Upper lobe of right lung (tissue), 1 donor: ENCODE results near the gene CRYAB. TPM values are rescaled to one million over a fixed set of nuclear protein-coding genes. Genes with fewer than 3 reads are reported as not detected.

ENCODE experiments used
- ATAC-seq: fragments of 200-7000 bp; cut with Tn5 transposase; one replicate; pipeline ENCODE4 v1.9.1; 2020; ENCODE audit warnings: mild to moderate bottlenecking, moderate library complexity
- DNase-seq: peaks from one replicate; pipeline ENCODE4 v3.0.0-alpha.2; 2020
- H3K27ac ChIP-seq: fragments of 200-600 bp; one replicate; pipeline ENCODE4 v1.8.0; 2022
- H3K27me3 ChIP-seq: fragments of 200-600 bp; one replicate; pipeline ENCODE4 v1.8.0; 2022; ENCODE audit warnings: mild to moderate bottlenecking
- H3K36me3 ChIP-seq: fragments of 200-600 bp; one replicate; pipeline ENCODE4 v1.8.0; 2022
- H3K4me1 ChIP-seq: fragments of 200-600 bp; one replicate; pipeline ENCODE4 v1.8.0; 2022
- H3K4me3 ChIP-seq: fragments of 200-600 bp; one replicate; pipeline ENCODE4 v1.8.0; 2022; ENCODE audit warnings: mild to moderate bottlenecking
- H3K9me3 ChIP-seq: fragments of 200-600 bp; one replicate; pipeline ENCODE4 v1.8.0; 2022
- intact Hi-C: fragments of 100-400 bp; cut with DNase I; formaldehyde crosslinking; loops from one replicate; pipeline ENCODE4 v1.11.0; 2022
- total RNA-seq: library from RNA; stranded (reverse); fragmentation: NEBNext Ultra II Directional; extraction: Animal tissue kit (Norgen Biotek cat#: 25700); gene quantifications from one replicate; pipeline ENCODE4 v1.2.1, GENCODE V29; 2021
- TF ChIP-seq, protein P1 (sequence below): fragments of 200-600 bp; IDR thresholded peaks from one replicate; pipeline ENCODE4 v1.8.0; 2022; ENCODE audit warnings: antibody characterized with exemption
- donor health status: DM: no; HTN: yes; CAD: no; lungs with severe emphysema.

CRYAB gene
- total RNA-seq, 1 donor from 2014 or later, result 113 TPM

DNA sequence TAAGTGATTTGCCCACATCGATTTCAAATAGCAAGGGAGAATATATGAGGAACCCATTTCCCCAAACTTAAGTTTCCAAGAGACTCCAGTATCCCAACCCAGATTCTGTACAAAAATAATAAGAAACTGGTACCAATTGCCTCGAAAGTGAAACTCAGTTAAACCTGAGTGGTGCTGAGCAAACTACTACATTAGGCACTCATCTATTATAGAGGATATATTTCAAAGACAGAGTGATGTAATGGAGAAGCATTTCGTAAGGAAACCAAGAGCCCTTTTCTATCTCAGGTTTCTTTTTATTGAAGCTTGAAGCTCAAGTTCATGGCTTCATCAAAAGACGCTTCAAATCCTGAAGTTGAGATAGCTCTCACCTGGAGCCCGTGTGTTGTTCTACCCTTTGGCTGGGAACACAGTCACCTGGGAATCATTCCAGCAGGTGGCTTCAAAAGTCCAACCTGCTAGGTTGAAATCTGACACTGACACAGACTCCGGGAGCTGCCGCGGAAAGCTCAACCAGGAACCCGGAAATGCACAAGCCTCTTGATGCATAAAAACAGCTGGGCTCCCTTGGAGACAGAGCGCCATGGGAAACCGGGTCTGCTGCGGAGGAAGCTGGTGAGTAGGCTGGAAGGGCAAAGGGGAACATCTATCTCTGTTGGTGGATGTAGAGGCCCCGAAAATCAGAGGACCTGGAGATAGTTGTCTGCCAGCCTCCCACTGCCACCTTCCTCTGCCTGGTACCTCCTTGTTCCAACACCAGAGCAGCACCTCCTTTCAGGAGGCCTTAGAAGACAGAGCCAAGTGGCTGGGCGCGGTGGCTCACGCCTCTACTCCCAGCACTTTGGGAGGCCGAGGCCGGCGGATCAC lies 7.1 kb upstream of the CRYAB start, which contains the start of gene C11orf52:
TSS of gene C11orf52 (plus strand) at position 524 of the 867 bp plus-strand sequence. CDS start at position 584, 60 bp downstream.
- H3K27ac ChIP-seq, result peak within 1 kb of the TSS; percentile 78

DNA sequence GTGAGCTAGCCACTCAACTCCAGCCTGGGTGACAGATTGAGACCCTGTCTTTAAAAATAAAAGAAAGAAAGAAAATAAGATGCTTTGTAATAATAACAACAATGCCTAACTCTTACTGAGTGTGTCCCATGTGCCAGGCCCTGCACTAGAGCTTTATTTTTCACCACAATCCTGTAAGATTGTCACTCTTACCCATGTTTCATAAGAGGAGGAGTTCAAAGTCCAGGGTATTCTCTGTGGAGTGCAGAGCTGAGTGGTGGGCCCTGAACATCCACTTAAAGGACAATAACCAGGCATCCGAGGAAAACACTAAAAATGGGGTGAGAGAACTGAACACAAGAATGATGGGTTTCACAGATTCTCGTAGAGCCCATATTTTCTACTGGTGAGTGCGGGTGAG lies 6.2 kb upstream of the CRYAB start:
- Histone ChIP-seq H3K27ac (peak overlapping the region; percentile 78), H3K4me1 (peaks cover 4% of the 10 kb centered on the region), H3K9me3 (no peaks in the 10 kb centered on the region), H3K36me3 (no peaks in the 10 kb centered on the region), H3K27me3 (no peaks in the 10 kb centered on the region), H3K4me3 (no peak overlapping the region)
- TF ChIP-seq, protein P1, sequence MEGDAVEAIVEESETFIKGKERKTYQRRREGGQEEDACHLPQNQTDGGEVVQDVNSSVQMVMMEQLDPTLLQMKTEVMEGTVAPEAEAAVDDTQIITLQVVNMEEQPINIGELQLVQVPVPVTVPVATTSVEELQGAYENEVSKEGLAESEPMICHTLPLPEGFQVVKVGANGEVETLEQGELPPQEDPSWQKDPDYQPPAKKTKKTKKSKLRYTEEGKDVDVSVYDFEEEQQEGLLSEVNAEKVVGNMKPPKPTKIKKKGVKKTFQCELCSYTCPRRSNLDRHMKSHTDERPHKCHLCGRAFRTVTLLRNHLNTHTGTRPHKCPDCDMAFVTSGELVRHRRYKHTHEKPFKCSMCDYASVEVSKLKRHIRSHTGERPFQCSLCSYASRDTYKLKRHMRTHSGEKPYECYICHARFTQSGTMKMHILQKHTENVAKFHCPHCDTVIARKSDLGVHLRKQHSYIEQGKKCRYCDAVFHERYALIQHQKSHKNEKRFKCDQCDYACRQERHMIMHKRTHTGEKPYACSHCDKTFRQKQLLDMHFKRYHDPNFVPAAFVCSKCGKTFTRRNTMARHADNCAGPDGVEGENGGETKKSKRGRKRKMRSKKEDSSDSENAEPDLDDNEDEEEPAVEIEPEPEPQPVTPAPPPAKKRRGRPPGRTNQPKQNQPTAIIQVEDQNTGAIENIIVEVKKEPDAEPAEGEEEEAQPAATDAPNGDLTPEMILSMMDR, result no peak
- intact Hi-C loops, result no loop called here
- DNase-seq, result no peak
- ATAC-seq, result no peak

More for the DNA sequence above, 7.1 kb upstream of the CRYAB start, which contains the start of gene C11orf52:
- peaks cover 12% of the 10 kb centered on the region for H3K4me1 ChIP-seq
- no peaks in the 10 kb centered on the region for H3K9me3 ChIP-seq
- peak; percentile 93 for ATAC-seq
- peak within 1 kb of the TSS; percentile 34 for H3K4me3 ChIP-seq
- H3K36me3 ChIP-seq, result no peaks in the 10 kb centered on the region
- peak; percentile 82 for DNase-seq
- TF ChIP-seq, protein P1, result no peak
- no peaks in the 10 kb centered on the region for H3K27me3 ChIP-seq
- intact Hi-C loops, result no loop called here

DNA sequence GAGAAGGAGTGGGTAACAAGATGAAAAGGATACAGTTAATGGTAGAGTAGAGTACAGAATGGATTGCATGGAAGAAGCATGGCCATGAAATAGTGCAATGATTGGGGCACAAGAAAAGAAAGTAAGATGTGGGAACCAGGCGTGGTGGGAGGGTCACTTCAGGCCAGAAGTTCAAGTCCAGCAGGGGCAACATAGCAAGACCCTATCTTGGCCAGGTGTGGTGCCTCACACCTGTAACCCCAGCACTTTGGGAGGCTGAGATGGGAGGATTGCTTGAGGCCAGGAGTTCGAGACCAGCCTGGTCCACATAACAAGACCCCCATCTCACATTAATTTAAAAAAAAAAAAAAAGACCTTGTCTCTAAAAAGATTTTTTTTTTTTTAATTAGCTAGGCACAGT lies 5.7 kb upstream of the CRYAB start:
- Histone ChIP-seq H3K9me3 (no peaks in the 10 kb centered on the region), H3K4me1 (peaks cover under 1% of the 10 kb centered on the region)
- TF ChIP-seq, protein P1, result no peak

DNA sequence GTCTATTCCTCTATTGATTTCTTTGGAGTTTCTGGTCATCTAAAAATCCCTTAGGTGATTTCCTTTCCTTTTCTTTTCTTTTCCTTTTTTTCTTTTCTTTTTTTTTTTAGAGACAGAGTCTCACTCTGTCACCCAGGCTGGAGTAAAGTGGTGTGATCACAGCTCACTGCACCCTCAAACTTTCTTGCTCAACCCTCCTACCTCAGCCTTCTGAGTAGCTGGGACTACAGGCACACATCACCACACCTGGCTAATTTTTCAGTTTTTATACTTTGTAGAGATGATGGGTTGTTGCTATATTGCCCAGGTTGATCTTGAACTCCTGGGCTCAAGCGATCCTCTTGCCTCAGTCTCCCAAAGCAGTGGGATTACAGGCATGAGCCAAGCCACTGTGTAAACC lies 5.2 kb upstream of the CRYAB start:
- H3K4me3 ChIP-seq, result no peak overlapping the region
- intact Hi-C loops, result no loop called here
- H3K4me1 ChIP-seq, result no peaks in the 10 kb centered on the region
- H3K27ac ChIP-seq, result no peak overlapping the region
- DNase-seq, result no peak
- H3K9me3 ChIP-seq, result no peaks in the 10 kb centered on the region
- ATAC-seq, result no peak
- TF ChIP-seq, protein P1, result no peak
- H3K27me3 ChIP-seq, result peaks cover 6% of the 10 kb centered on the region
- no peaks in the 10 kb centered on the region for H3K36me3 ChIP-seq

More for the DNA sequence above, 5.7 kb upstream of the CRYAB start:
- H3K4me3 ChIP-seq, result no peak overlapping the region
- DNase-seq (no peak), ATAC-seq (no peak)
- peaks cover 4% of the 10 kb centered on the region for H3K27me3 ChIP-seq
- no peak overlapping the region for H3K27ac ChIP-seq
- H3K36me3 ChIP-seq, result no peaks in the 10 kb centered on the region
- intact Hi-C loops, result no loop called here

DNA sequence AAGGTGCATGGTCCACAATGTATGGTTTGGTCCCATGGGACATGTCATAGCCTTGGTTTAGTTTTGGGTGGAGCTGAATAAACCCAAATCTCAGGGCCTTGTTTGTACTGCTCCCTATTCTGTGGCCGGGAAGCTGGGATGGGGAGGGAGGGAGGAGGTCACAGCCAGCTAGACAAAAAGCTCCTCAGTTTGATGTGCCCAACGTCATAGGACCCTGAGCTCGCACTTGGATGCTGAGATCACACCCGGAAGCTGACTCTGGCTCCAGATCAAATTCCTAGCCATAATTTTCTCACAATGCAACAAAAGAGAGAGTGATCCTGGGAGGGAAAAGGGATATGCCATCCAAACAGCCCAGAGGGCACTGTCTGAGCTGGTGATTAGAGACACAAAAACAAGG lies 2.4 kb upstream of the CRYAB start:
- no peaks in the 10 kb centered on the region for H3K4me1 ChIP-seq
- TF ChIP-seq, protein P1, result no peak
- DNase-seq, result no peak
- intact Hi-C loops, result no loop called here
- H3K9me3 ChIP-seq, result no peaks in the 10 kb centered on the region
- H3K36me3 ChIP-seq, result no peaks in the 10 kb centered on the region
- ATAC-seq, result no peak
- H3K27me3 ChIP-seq, result peaks cover 6% of the 10 kb centered on the region
- peak overlapping the region; percentile 73 for H3K27ac ChIP-seq
- H3K4me3 ChIP-seq, result peak overlapping the region; percentile 51
